HEK293T (cell line): Measurements from ENCODE around the gene FSIP1.

Experiments used
- CTCF ChIA-PET: fragments of 350-600 bp; formaldehyde crosslinking; extraction: SDS; loops from one replicate; lab custom pipeline; 2021; ENCODE audit warnings: antibody characterized with exemption, inconsistent platforms; lab: Yijun Ruan, JAX
- POLR2A ChIA-PET: fragments of 350-600 bp; formaldehyde crosslinking; extraction: SDS; loops from one replicate; lab custom pipeline; 2020; ENCODE audit warnings: antibody characterized with exemption, inconsistent platforms; lab: Yijun Ruan, JAX
- DNase-seq: peaks from one replicate; pipeline ENCODE4 v3.0.0; 2012; ENCODE audit warnings: mixed read lengths; ENCODE audit errors: extremely low spot score
- ARNT ChIP-seq: fragments of 450-650 bp; IDR thresholded peaks from 2 replicates; pipeline ENCODE4 v1.6.1; 2017; ENCODE audit warnings: mild to moderate bottlenecking
- BHLHE40 ChIP-seq: fragments of 450-650 bp; IDR thresholded peaks from 2 replicates; pipeline ENCODE4 v1.6.1; 2016; ENCODE audit warnings: mild to moderate bottlenecking, moderate library complexity, borderline replicate concordance
- CTBP1 ChIP-seq: fragments of 450-650 bp; IDR thresholded peaks from 2 replicates; pipeline ENCODE4 v1.6.1; 2016; ENCODE audit warnings: borderline replicate concordance
- ELF4 ChIP-seq: fragments of 450-650 bp; IDR thresholded peaks from 2 replicates; pipeline ENCODE4 v1.6.1; 2017; ENCODE audit warnings: antibody characterized with exemption
- FOXA1 ChIP-seq: fragments of 450-650 bp; IDR thresholded peaks from 2 replicates; pipeline ENCODE4 v1.6.1; 2016; ENCODE audit warnings: mild to moderate bottlenecking
- FOXK2 ChIP-seq: fragments of 450-650 bp; IDR thresholded peaks from 2 replicates; pipeline ENCODE4 v1.6.1; 2016; ENCODE audit warnings: mild to moderate bottlenecking
- FOXM1 ChIP-seq: fragments of 450-650 bp; IDR thresholded peaks from 2 replicates; pipeline ENCODE4 v1.6.1; 2017; ENCODE audit warnings: mild to moderate bottlenecking, borderline replicate concordance
- HDGF ChIP-seq: fragments of 450-650 bp; IDR thresholded peaks from 2 replicates; pipeline ENCODE4 v1.6.1; 2017; ENCODE audit warnings: antibody characterized with exemption, borderline replicate concordance
- L3MBTL2 ChIP-seq: fragments of 450-650 bp; conservative IDR thresholded peaks from 2 replicates; pipeline ENCODE4 v1.6.1; 2016; ENCODE audit warnings: mild to moderate bottlenecking
- LEF1 ChIP-seq: fragments of 450-650 bp; IDR thresholded peaks from 2 replicates; pipeline ENCODE4 v1.6.1; 2017; ENCODE audit warnings: mild to moderate bottlenecking, borderline replicate concordance
- NFRKB ChIP-seq: fragments of 450-650 bp; IDR thresholded peaks from 2 replicates; pipeline ENCODE4 v1.6.1; 2016; ENCODE audit warnings: mild to moderate bottlenecking, moderate library complexity
- PKNOX1 ChIP-seq: fragments of 450-650 bp; IDR thresholded peaks from 2 replicates; pipeline ENCODE4 v1.6.1; 2016
- SP1 ChIP-seq: fragments of 450-650 bp; IDR thresholded peaks from 2 replicates; pipeline ENCODE4 v1.6.1; 2017
- SUZ12 ChIP-seq: fragments of 450-650 bp; IDR thresholded peaks from 2 replicates; pipeline ENCODE4 v1.6.1; 2016; ENCODE audit warnings: mild to moderate bottlenecking
- TARDBP ChIP-seq: fragments of 450-650 bp; IDR thresholded peaks from 2 replicates; pipeline ENCODE4 v1.6.1; 2016
- ZNF384 ChIP-seq: fragments of 450-650 bp; IDR thresholded peaks from 2 replicates; pipeline ENCODE4 v1.6.1; 2016

Gene FSIP1

GRCh38 chr15:39581793-39582285 lies 200.8 kb downstream of the FSIP1 start:
- DNase-seq, result peak; percentile 5

GRCh38 chr15:39581242-39581792 lies 201.3 kb downstream of the FSIP1 start:
- CTCF ChIA-PET, result interaction anchor here (0.6 kb wide), 1 partner anchor 694 kb away, joined by 4 read pairs; no protein-coding TSS in a partner anchor
- TF ChIP-seq PKNOX1 (no peak), SP1 (no peak), LEF1 (no peak), CTBP1 (no peak)
- DNase-seq, result no peak
- POLR2A ChIA-PET, result no interaction called here

More at GRCh38 chr15:39581793-39582285, 200.8 kb downstream of the FSIP1 start:
- ChIA-PET CTCF (interaction anchor here (0.6 kb wide), 1 partner anchor 693 kb away, joined by 4 read pairs; no protein-coding TSS in a partner anchor), POLR2A (no interaction called here)
- TF ChIP-seq CTBP1, result no peak
- no peak for TF ChIP-seq TARDBP
- no peak for TF ChIP-seq FOXK2
- no peak for TF ChIP-seq BHLHE40
- TF ChIP-seq LEF1, result no peak
- no peak for TF ChIP-seq SP1
- TF ChIP-seq PKNOX1, result no peak
- no peak for TF ChIP-seq FOXA1
- no peak for TF ChIP-seq HDGF
- TF ChIP-seq NFRKB, result no peak
- TF ChIP-seq ZNF384, result no peak

GRCh38 chr15:39580485-39581241 lies 202.0 kb downstream of the FSIP1 start, which contains the start of gene THBS1:
Gene THBS1, plus strand, starts transcription at chr15:39581079. Its CDS starts 779 bp downstream, at chr15:39581858.
- CTCF ChIA-PET, result interaction anchor here (0.6 to 1.9 kb wide), 6 partner anchors 9 to 382 kb away, joined by 3 to 5 read pairs (median 4); no protein-coding TSS in a partner anchor
- TF ChIP-seq NFRKB (no peak), SUZ12 (no peak), BHLHE40 (no peak), FOXK2 (no peak), PKNOX1 (no peak)
- DNase-seq, result peak; percentile 18
- POLR2A ChIA-PET, result no interaction called here

GRCh38 chr15:39580117-39580484 lies 202.5 kb downstream of the FSIP1 start:
- POLR2A ChIA-PET, result no interaction called here
- DNase-seq, result peak; percentile 75
- CTCF ChIA-PET, result interaction anchor here (0.6 to 1.9 kb wide), 7 partner anchors 9 to 459 kb away, joined by 3 to 6 read pairs (median 4); no protein-coding TSS in a partner anchor
- TF ChIP-seq ARNT (no peak), NFRKB (no peak), BHLHE40 (no peak), FOXA1 (no peak), SP1 (no peak), L3MBTL2 (no peak), ELF4 (no peak), PKNOX1 (no peak), TARDBP (no peak)

- ChIA-PET POLR2A (no interaction called here), CTCF (interaction anchor here (0.6 to 1.9 kb wide), 7 partner anchors 8 to 458 kb away, joined by 3 to 6 read pairs (median 4); no protein-coding TSS in a partner anchor)
- no peak for DNase-seq
These were observed 203.0 kb downstream of the FSIP1 start for GRCh38 chr15:39579487-39580116.

More at GRCh38 chr15:39579487-39580116, 203.0 kb downstream of the FSIP1 start:
- TF ChIP-seq L3MBTL2, result no peak
- TF ChIP-seq CTBP1, result no peak
- no peak for TF ChIP-seq HDGF
- TF ChIP-seq LEF1, result no peak
- TF ChIP-seq NFRKB, result no peak
- TF ChIP-seq PKNOX1, result no peak
- TF ChIP-seq ARNT, result no peak
- TF ChIP-seq ELF4, result no peak
- no peak for TF ChIP-seq FOXM1
- TF ChIP-seq BHLHE40, result no peak
- TF ChIP-seq ZNF384, result no peak
- no peak for TF ChIP-seq FOXK2
- no peak for TF ChIP-seq TARDBP
- no peak for TF ChIP-seq FOXA1
- no peak for TF ChIP-seq SP1
- TF ChIP-seq SUZ12, result no peak
